GM12874 (cell line): Measurements from ENCODE around the gene RNF20.

Experiments
- CTCF ChIP-seq: IDR thresholded peaks from 2 replicates; pipeline ENCODE4 v1.5.1; 2011; ENCODE audit warnings: low read depth, mild to moderate bottlenecking, control low read depth, low read length, moderate library complexity; ENCODE audit not compliant: insufficient read depth

The RNF20 gene

GRCh38 chr9:101569741-101570501 is 36.3 kb downstream of the RNF20 start:
- TF ChIP-seq CTCF: no peak

- no peak for TF ChIP-seq CTCF
Observed at GRCh38 chr9:101571114-101571513, 37.5 kb downstream of the RNF20 start.

- TF ChIP-seq CTCF: no peak
Observed at GRCh38 chr9:101572316-101572715, 38.7 kb downstream of the RNF20 start.

GRCh38 chr9:101574731-101575333 is 41.2 kb downstream of the RNF20 start:
- TF ChIP-seq CTCF: no peak

GRCh38 chr9:101578378-101578777 is 44.7 kb downstream of the RNF20 start:
- no peak for TF ChIP-seq CTCF

GRCh38 chr9:101579711-101580545 is 46.3 kb downstream of the RNF20 start:
- TF ChIP-seq CTCF: no peak

- no peak for TF ChIP-seq CTCF
Observed at GRCh38 chr9:101582553-101582952, 48.9 kb downstream of the RNF20 start.
